ENCODE data around the gene ERCC4.

The ERCC4 gene

GRCh38 chr16:13951611-13952010 lies 31.7 kb downstream of the ERCC4 start:
- no peak for FAIRE-seq

- FAIRE-seq: no peak
Measured at GRCh38 chr16:13953501-13953900, 33.5 kb downstream of the ERCC4 start.

GRCh38 chr16:13956635-13957196 lies 36.8 kb downstream of the ERCC4 start:
- no peak for FAIRE-seq

- FAIRE-seq: no peak
Measured at GRCh38 chr16:13957197-13958078, 37.5 kb downstream of the ERCC4 start.

GRCh38 chr16:13958474-13958873 lies 38.5 kb downstream of the ERCC4 start:
- FAIRE-seq: no peak

- no peak for FAIRE-seq
Measured at GRCh38 chr16:13959626-13960025, 39.7 kb downstream of the ERCC4 start.

- FAIRE-seq: no peak
Measured at GRCh38 chr16:13961099-13961811, 41.3 kb downstream of the ERCC4 start.

- FAIRE-seq: no peak
Measured at GRCh38 chr16:13962232-13962631, 42.3 kb downstream of the ERCC4 start.

- no peak for FAIRE-seq
Measured at GRCh38 chr16:13968835-13969234, 48.9 kb downstream of the ERCC4 start.

- FAIRE-seq: no peak
Measured at GRCh38 chr16:13969711-13970110, 49.8 kb downstream of the ERCC4 start.

- no peak for FAIRE-seq
Measured at GRCh38 chr16:13970708-13971422, 50.9 kb downstream of the ERCC4 start.

- FAIRE-seq: no peak
Measured at GRCh38 chr16:13973321-13974023, 53.5 kb downstream of the ERCC4 start.

- no peak for FAIRE-seq
Measured at GRCh38 chr16:13977177-13977576, 57.2 kb downstream of the ERCC4 start.

- FAIRE-seq: no peak
Measured at GRCh38 chr16:13982451-13982850, 62.5 kb downstream of the ERCC4 start.

- FAIRE-seq: no peak
Measured at GRCh38 chr16:13983625-13984024, 63.7 kb downstream of the ERCC4 start.

- FAIRE-seq: no peak
Measured at GRCh38 chr16:13984794-13985193, 64.8 kb downstream of the ERCC4 start.

- FAIRE-seq: no peak
Measured at GRCh38 chr16:13988038-13988437, 68.1 kb downstream of the ERCC4 start.

GRCh38 chr16:13992322-13992721 lies 72.4 kb downstream of the ERCC4 start:
- FAIRE-seq: no peak

GRCh38 chr16:13992976-13993375 lies 73.0 kb downstream of the ERCC4 start:
- FAIRE-seq: no peak

GRCh38 chr16:13994239-13995106 lies 74.5 kb downstream of the ERCC4 start:
- FAIRE-seq: no peak

- FAIRE-seq: no peak
Measured at GRCh38 chr16:13995194-13995593, 75.2 kb downstream of the ERCC4 start.

Measured in A204.1 (cell line).